H1 (cell line): ENCODE data around the gene PEPD. TPM values are rescaled to one million over a fixed set of nuclear protein-coding genes. Genes with fewer than 3 reads are reported as not detected.

ENCODE experiments used
- CEBPB ChIP-seq: IDR thresholded peaks from 2 replicates; pipeline ENCODE4 v1.6.1; 2012; ENCODE audit warnings: low read depth, low read length
- CTCF ChIP-seq, 3 experiments: IDR thresholded peaks; 1 replicate in 2 of 3; 2 replicates in 1 of 3; pipeline versions ENCODE4 v1.5.1 to v1.6.1; 2011; ENCODE audit warnings: low read length in 3 of 3, mild to moderate bottlenecking in 3 of 3, inconsistent platforms in 2 of 3, low read depth in 1 of 3, moderate library complexity in 1 of 3; ENCODE audit not compliant: insufficient read depth in 1 of 3; ENCODE audit errors: control extremely low read depth in 1 of 3
- MAX ChIP-seq: IDR thresholded peaks from 2 replicates; pipeline ENCODE4 v1.6.1; 2012; ENCODE audit warnings: inconsistent platforms
- POLR2AphosphoS5 ChIP-seq: IDR thresholded peaks from 2 replicates; pipeline ENCODE4 v1.6.1; 2011; ENCODE audit warnings: low read depth, low read length
- SAP30 ChIP-seq: fragments of 300-600 bp; sonication (generic); IDR thresholded peaks from 2 replicates; pipeline ENCODE4 v1.7.1; 2012; ENCODE audit warnings: low read length, moderate library complexity, mild to moderate bottlenecking, inconsistent platforms; ENCODE audit not compliant: insufficient read depth, insufficient replicate concordance
- polyA plus RNA-seq, 7 experiments: library from polyadenylated mRNA; depleted of rRNA in 3 of 7; stranded (reverse) in 5 of 7; unstranded in 2 of 7; fragments of >200 nt in 5 of 7; fragments of 200-250 nt in 2 of 7; gene quantifications; 1 replicate in 5 of 7; 2 replicates in 1 of 7; 4 replicates in 1 of 7; pipeline versions ENCODE4 v1.2.1 to v1.2.3, GENCODE V29; 2011 to 2013; ENCODE audit warnings: missing spikeins in 2 of 7, mixed read lengths in 2 of 7
- total RNA-seq: library from RNA; stranded (reverse); fragmentation: NEBNext Ultra II Directional; extraction: Animal tissue kit (Norgen Biotek cat#: 25700); gene quantifications from 2 replicates; pipeline ENCODE4 v1.2.1, GENCODE V29; 2021

Gene PEPD
- total and polyA plus RNA-seq, 2 of the 8 experiments (the other 6 are each of a cell fraction or from before 2014, with no cell fraction given): 84.1 to 178 TPM

DNA sequence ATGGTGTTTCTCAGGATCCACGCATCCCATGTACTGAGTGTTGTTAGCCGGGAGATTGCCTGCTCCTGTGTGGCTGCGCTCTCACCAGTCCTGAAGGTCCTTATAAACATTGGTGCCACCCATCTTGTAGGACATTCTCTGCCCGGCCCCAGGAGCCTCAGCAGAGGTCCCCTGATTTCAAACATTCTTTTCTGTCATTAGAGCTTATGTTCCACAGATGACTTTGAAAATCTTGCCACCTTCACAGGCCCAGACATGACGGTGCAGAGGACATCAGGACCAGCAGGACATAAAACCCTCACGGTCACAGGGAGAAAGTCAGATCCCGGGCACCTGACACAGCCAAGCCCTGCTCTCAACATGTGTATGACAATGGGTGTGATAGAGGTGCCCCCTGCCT is 33.2 kb upstream of the PEPD start (continued):
- TF ChIP-seq SAP30: no peak
- TF ChIP-seq CEBPB: no peak
- TF ChIP-seq CTCF (IDR thresholded peaks at IDR 0.05; ENCODE audit: control extremely low read depth in 1 of 3, insufficient read depth in 1 of 3, low read depth in 1 of 3, low read length in 3 of 3): no peak
- TF ChIP-seq MAX: no peak
- no peak for TF ChIP-seq POLR2AphosphoS5
